Peyer's patch (tissue), 4 donors: ENCODE measurements around the gene DESI2.

Experiments used
- POLR2A ChIP-seq, 2 donors: fragments of 450-650 bp; IDR thresholded peaks; one replicate each; pipeline ENCODE4 v1.5.1; 2017; ENCODE audit warnings: antibody characterized with exemption in 2 of 2, mild to moderate bottlenecking in 2 of 2, moderate library complexity in 2 of 2
- TF ChIP-seq, protein P1 (sequence below), 6 experiments: fragments of 450-650 bp in 4 of 6; fragments of 200-600 bp in 2 of 6; sonication (generic) in 1 of 6; IDR thresholded peaks; one replicate each; pipeline ENCODE4 v1.5.1; 2017 to 2019; ENCODE audit warnings: antibody characterized with exemption in 6 of 6, mild to moderate bottlenecking in 3 of 6, moderate library complexity in 1 of 6

DNA sequence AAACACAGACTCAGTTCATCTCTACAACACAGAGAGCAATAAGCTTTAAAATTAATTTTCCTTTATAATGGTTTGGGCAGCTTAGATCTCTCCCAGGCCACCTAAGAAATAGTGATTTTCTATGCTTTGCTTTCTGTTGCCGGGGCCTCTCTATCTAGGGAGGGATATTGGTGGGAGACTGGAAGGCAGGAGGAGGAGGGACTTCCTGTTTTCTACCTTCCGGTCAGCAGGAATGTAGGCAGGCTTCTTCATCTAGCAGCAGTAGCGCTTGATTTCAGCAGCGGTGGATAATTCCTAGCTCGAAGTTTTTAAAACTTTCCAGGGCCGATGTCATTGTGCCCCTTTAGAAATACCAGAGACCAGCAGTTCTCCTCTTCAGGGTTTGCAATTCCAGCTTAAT, 5.1 kb upstream of the DESI2 start:
- TF ChIP-seq, protein P1, sequence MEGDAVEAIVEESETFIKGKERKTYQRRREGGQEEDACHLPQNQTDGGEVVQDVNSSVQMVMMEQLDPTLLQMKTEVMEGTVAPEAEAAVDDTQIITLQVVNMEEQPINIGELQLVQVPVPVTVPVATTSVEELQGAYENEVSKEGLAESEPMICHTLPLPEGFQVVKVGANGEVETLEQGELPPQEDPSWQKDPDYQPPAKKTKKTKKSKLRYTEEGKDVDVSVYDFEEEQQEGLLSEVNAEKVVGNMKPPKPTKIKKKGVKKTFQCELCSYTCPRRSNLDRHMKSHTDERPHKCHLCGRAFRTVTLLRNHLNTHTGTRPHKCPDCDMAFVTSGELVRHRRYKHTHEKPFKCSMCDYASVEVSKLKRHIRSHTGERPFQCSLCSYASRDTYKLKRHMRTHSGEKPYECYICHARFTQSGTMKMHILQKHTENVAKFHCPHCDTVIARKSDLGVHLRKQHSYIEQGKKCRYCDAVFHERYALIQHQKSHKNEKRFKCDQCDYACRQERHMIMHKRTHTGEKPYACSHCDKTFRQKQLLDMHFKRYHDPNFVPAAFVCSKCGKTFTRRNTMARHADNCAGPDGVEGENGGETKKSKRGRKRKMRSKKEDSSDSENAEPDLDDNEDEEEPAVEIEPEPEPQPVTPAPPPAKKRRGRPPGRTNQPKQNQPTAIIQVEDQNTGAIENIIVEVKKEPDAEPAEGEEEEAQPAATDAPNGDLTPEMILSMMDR (IDR thresholded peaks at IDR 0.05), result no peak
- TF ChIP-seq POLR2A (IDR thresholded peaks at IDR 0.05), result no peak
